GM04503 (cell line): Measurements from ENCODE around the gene A4GNT.
"Not testable (repeated sequence)": the region's sequence is repeated elsewhere in the genome, so short reads cannot be mapped to it uniquely, and the experiment has no call there.

ENCODE experiments used
- DNase-seq: peaks from one replicate; pipeline ENCODE4 v3.0.0-alpha.2; 2012; ENCODE audit warnings: low read depth

The A4GNT gene

GRCh38 chr3:138118612-138119422 lies 13.4 kb downstream of the A4GNT start:
- DNase-seq = no peak

- no peak for DNase-seq
Measured at GRCh38 chr3:138114988-138115971, 16.9 kb downstream of the A4GNT start, which contains the start of gene DZIP1L. Gene DZIP1L (minus strand): TSS chr3:138115608. CDS start chr3:138103971, 11,637 bp downstream.

GRCh38 chr3:138114431-138114918 lies 17.7 kb downstream of the A4GNT start:
- DNase-seq = no peak

- DNase-seq = no peak
Measured at GRCh38 chr3:138113326-138113725, 18.9 kb downstream of the A4GNT start.

GRCh38 chr3:138112362-138112761 lies 19.8 kb downstream of the A4GNT start:
- no peak for DNase-seq

- no peak for DNase-seq
Measured at GRCh38 chr3:138105598-138105997, 26.6 kb downstream of the A4GNT start.

GRCh38 chr3:138103466-138103865 lies 28.7 kb downstream of the A4GNT start:
- no peak for DNase-seq

- not testable (repeated sequence) for DNase-seq
Measured at GRCh38 chr3:138101351-138101940, 30.7 kb downstream of the A4GNT start.

GRCh38 chr3:138099417-138099816 lies 32.8 kb downstream of the A4GNT start:
- DNase-seq = no peak

GRCh38 chr3:138097192-138098172 lies 34.7 kb downstream of the A4GNT start:
- DNase-seq = no peak

- no peak for DNase-seq
Measured at GRCh38 chr3:138093721-138094120, 38.5 kb downstream of the A4GNT start.

- DNase-seq = no peak
Measured at GRCh38 chr3:138092023-138092422, 40.2 kb downstream of the A4GNT start.

- DNase-seq = no peak
Measured at GRCh38 chr3:138089091-138089490, 43.1 kb downstream of the A4GNT start.

GRCh38 chr3:138085745-138086144 lies 46.4 kb downstream of the A4GNT start:
- not testable (repeated sequence) for DNase-seq

GRCh38 chr3:138084196-138084595 lies 48.0 kb downstream of the A4GNT start:
- no peak for DNase-seq

- DNase-seq = no peak
Measured at GRCh38 chr3:138082992-138083386, 49.2 kb downstream of the A4GNT start.

- DNase-seq = peak; percentile 62
Measured at GRCh38 chr3:138082085-138082991, 49.9 kb downstream of the A4GNT start.

- no peak for DNase-seq
Measured at GRCh38 chr3:138081371-138082084, 50.7 kb downstream of the A4GNT start.

- DNase-seq = no peak
Measured at GRCh38 chr3:138079901-138080300, 52.3 kb downstream of the A4GNT start.
